GM18909 (cell line): ENCODE data around the gene UTP25.
A peak's percentile ranks its signal among the peaks of the same experiment; 100 is the strongest.

Experiments used
- ATAC-seq: cut with Tn5 transposase; IDR thresholded peaks from one replicate; pipeline ENCODE4 v1.9.1; 2021; ENCODE audit warnings: mild to moderate bottlenecking; ENCODE audit not compliant: unreplicated experiment, poor library complexity

The UTP25 gene

DNA sequence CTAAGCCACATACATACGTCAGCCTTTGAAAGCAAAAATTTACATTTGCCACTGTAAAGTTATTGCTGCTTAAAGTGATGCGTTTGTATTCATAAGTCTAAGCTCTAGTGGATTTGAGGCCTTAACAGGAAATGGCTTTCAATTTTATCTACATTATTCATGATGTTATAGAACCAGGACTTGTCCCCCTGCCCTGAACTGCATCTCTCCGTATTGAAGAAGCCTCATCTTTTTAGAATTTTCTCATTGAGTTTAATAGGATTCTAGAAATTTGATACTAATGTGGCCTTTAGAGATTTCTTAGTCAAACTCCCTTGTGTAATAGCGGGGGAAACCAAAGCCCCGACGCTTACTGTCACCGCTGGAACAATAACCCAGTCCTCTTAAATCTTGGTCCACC lies 9.9 kb downstream of the UTP25 start:
- no peak for ATAC-seq

GRCh38 chr1:209838537-209838936 lies 10.8 kb downstream of the UTP25 start:
- no peak for ATAC-seq

GRCh38 chr1:209839875-209840546 lies 12.2 kb downstream of the UTP25 start:
- no peak for ATAC-seq

- ATAC-seq, result no peak
Measured at GRCh38 chr1:209840611-209841010, 12.8 kb downstream of the UTP25 start.

DNA sequence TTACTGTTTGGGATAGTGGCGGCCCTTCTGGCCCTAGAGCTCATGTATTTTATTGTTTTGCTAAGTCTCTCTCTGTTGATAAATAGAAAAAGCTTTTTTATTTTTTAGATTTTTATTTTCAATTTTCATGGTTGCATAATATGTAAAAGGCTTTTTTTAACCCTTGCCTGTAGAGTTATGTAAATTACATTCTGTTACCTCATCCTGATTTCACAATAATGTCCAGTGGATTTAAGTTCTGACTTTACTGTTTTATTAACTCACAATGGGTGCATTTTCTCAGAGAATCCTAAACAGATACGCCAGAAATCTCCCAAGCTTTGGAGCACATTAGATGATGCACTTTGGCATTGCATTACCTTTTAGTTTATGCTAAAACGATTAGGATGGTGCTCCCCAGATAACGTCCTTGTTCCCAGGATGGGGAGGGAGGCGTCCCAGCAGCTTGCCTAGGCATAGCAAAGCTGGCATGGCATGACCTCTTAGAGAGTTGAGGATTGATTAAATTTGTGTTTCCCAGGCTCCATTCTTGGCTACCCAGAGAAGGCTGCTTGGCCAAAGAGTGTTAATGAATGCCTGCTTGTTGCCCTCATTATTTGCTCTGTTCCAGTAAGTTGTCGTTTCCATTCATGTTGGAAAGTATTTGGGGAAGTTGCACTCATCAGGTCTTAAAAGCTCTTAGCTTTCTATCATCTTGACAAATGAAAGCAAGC lies 17.1 kb downstream of the UTP25 start:
- no peak for ATAC-seq

DNA sequence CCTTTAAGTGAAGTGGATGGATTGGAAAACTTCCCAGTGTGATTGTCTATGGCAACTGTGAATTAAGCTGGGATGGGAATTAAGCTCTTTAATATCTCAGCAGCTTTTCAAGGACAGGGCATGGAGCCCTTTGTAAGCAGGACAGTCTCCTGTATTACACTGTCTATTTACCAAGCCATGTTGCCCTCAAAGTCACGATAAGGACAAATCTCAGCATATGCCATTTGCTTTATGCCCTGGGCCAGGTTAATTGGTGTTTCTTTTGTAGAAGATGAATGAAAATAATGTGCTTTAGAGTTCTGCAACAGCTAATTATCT lies 17.6 kb downstream of the UTP25 start:
- no peak for ATAC-seq

- no peak for ATAC-seq
Measured at GRCh38 chr1:209849388-209849787, 21.6 kb downstream of the UTP25 start.

GRCh38 chr1:209850342-209850979 lies 22.7 kb downstream of the UTP25 start:
- ATAC-seq, result peak; percentile 78

- ATAC-seq, result no peak
Measured at GRCh38 chr1:209853676-209854075, 25.9 kb downstream of the UTP25 start.

GRCh38 chr1:209854196-209854595 lies 26.4 kb downstream of the UTP25 start:
- ATAC-seq, result no peak

DNA sequence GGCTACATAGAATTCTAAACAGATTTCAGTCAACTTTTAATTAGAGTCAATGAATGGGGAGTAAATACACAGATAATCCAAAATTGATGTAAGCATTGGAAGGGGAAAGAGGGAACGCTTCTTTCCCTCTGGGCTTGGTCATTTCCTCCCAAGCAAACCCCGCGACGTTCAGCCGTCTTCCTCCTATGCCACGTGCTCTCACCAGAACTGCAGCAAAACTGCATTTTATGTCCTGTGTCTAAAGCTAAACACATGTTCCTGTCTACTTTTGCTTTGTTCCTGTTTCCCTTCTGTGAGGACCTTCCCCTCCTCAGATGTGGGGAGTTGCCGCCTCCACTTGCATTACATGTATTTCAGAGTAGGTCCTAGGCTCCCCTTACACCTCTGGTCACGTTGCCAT lies 27.2 kb downstream of the UTP25 start:
- no peak for ATAC-seq

DNA sequence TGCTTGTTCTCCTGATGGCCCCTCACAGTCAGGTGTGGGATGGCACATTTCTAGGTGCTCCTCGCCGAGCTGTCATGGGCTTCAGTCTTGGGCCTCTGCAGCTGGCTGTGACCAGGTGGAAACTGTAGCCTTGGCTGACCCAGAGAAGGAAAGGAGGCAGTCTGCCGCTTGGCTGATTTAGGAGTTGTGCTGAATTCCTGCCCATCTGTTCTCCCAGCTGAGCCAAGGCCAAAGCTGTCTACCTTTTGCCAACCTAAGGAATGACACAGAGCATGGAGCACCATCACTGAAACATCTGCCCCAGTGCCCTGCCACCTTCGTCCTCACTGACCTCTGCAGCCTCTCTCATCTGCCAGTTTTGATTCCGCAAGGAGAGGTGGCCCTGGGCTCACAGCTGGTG lies 27.9 kb downstream of the UTP25 start:
- no peak for ATAC-seq

- ATAC-seq, result no peak
Measured at GRCh38 chr1:209858561-209859103, 30.9 kb downstream of the UTP25 start.

- ATAC-seq, result peak; percentile 91
Measured at GRCh38 chr1:209860293-209860881, 32.6 kb downstream of the UTP25 start.

- no peak for ATAC-seq
Measured at GRCh38 chr1:209861242-209861641, 33.5 kb downstream of the UTP25 start.

GRCh38 chr1:209862391-209863356 lies 34.9 kb downstream of the UTP25 start:
- no peak for ATAC-seq

DNA sequence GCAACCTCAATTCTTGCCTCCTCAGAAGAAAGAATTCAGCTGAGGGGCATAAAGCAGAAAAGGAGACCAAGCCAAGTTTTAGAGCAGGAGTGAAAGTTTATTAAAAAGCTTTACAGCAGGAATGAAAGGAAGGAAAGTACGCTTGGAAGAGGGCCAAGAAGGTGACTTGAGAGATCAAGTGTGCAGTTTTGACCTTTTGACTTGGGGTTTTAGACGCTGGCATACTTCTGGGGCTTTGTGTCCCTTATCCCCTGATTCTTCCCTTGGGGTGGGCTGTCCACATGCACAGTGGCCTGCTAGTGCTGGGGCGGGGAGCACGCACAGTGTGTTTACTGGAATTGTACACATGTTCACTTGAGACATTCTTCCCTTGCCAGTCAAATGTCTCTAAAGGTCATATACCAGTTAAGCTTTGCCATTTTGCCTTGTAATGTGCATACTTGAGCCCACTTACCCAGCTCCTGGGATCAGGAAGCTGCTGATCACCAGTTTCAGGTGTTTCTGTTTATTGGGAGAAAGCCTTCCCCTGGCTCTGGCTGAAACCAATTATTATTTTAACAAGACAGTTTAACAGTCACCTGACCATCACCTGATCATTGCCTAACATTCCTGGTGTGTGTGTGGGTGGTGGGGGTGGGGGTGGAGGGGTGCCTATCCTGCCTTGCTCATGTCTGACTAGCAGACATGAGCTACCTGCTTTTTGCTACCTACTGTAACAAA lies 36.2 kb downstream of the UTP25 start:
- ATAC-seq, result no peak

DNA sequence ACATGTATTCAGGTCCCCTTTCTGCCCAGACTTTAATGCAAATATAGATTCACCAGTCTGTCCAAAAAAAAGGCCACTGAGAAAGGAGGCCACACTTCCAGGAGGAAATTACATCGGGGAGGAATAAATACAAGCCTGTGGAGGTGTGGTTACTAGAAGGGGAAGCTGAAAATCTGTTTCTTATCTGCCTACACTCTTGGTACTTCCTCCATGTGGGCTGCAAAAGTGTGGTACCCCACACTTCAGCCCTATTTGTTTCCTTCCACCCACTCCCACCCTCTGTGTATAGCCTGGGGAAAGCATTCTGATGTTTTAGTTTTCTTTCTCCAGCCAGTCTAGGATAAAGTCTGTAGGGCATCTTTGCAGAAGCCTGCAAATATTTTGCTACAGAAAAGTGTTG lies 38.4 kb downstream of the UTP25 start:
- no peak for ATAC-seq
